ENCODE data around the gene PDLIM5.
A peak's percentile ranks its signal among the peaks of the same experiment; 100 is the strongest.
"Not testable (repeated sequence)": the region's sequence is repeated elsewhere in the genome, so short reads cannot be mapped to it uniquely, and the experiment has no call there.

PDLIM5 gene

GRCh38 chr4:94591289-94591688 is 139.5 kb downstream of the PDLIM5 start:
- no peak for DNase-seq (ENCODE audit: insufficient read length, low spot score)
- no peak for FAIRE-seq
- TF ChIP-seq POLR2A (IDR thresholded peaks at IDR 0.05; ENCODE audit: low read depth, low read length): no peak

DNA sequence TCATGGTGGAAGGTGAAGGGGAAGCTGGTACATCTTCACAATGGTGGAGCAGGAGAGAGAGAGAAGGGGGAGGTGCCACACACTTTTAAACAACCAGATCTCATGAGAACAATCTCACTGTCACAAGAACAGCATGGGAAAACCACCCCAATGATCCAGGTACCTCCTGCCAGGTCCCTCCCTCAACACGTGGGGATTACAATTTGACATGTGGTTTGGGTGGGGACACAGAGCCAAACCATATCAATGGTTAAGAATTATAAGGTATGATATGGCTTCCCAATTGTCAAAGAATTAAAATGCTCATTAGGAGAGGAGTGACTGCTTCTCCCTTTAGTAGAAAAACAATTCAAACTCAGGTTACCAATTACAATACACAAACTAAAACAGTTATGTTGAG is 143.3 kb downstream of the PDLIM5 start:
- no peak for DNase-seq (ENCODE audit: insufficient read length, low spot score)
- no peak for FAIRE-seq
- no peak for TF ChIP-seq POLR2A (IDR thresholded peaks at IDR 0.05; ENCODE audit: low read depth, low read length)

DNA sequence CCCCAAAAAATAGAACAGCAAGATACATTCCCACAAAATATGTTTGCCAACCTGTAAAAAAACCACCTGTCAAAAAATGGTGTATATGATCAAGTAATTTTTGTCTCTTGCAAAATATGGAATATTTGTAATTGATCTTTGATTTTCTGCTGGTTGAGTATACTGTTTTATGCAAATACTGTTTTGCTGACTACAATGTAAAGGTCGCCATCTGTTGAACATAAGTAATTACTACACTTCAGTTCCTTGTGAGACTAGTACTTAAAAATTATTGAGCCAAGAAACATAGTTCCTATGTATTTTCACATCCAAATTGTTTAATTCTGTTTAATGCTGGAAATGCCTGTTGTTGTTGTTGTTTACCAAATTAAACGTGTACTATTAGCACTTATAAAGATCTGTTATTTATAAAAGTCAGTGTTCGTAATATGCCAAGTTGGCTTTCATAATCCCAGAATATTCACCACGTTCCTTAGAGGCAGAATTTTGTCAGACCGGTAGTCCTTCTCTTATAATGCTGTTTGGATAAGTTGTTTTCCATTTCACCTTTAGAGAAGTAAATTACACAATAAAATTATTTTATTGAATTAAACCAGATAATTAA is 144.2 kb downstream of the PDLIM5 start:
- no peak for DNase-seq (ENCODE audit: insufficient read length, low spot score)

DNA sequence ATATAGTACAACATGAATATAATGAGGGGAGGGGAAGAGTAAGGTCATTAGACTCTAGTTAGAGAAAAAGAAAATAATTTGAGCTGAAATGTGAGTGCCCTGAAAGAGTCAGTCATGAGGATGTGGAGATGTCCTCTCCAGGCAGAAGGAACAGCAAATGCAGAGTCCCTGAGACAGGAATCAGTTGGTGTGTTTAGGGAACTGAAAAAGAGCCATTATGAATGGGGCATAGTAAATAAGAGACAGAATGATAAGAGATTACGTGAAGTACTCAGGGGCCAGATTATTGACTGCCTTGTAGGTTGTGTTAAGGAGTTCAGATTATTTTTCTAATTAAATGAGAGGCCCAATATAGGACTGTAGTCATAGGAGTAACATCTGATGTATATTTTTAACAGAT is 147.0 kb downstream of the PDLIM5 start:
- TF ChIP-seq POLR2A (IDR thresholded peaks at IDR 0.05; ENCODE audit: low read depth, low read length): no peak
- DNase-seq (ENCODE audit: insufficient read length, low spot score) (no peak), FAIRE-seq (no peak)

More for the DNA sequence above, 144.2 kb downstream of the PDLIM5 start:
- peak; percentile 68 for FAIRE-seq
- no peak for TF ChIP-seq POLR2A (IDR thresholded peaks at IDR 0.05; ENCODE audit: low read depth, low read length)

DNA sequence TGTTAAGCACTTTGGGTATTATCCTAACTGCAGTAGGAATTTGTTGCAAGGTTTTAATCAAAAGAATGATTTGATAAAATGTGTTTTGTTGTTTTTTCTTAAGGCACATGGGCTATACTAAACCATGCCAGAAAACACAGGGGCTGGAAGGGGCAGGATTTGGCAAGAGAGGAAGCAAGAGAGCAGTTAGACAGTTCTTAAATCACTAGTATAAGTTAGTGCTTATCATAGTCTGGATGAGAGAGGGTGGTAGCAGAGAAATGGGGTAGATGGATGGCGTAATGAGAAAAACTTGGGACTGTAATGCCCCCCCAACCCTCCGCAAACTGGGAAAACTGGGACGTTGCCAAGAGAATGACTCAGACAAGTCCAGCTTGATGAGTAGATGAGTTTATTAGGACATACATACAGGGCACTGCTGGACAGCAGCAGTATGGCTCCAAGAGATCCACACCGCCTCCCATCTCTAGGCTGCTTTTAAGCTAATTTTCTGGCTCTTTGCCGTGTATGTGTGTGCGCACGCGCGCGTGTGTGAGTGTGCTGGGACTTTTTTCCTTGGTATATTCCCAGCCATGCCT is 151.5 kb downstream of the PDLIM5 start:
- DNase-seq (ENCODE audit: insufficient read length, low spot score): no peak
- peak; percentile 53 for FAIRE-seq
- TF ChIP-seq POLR2A (IDR thresholded peaks at IDR 0.05; ENCODE audit: low read depth, low read length): no peak

DNA sequence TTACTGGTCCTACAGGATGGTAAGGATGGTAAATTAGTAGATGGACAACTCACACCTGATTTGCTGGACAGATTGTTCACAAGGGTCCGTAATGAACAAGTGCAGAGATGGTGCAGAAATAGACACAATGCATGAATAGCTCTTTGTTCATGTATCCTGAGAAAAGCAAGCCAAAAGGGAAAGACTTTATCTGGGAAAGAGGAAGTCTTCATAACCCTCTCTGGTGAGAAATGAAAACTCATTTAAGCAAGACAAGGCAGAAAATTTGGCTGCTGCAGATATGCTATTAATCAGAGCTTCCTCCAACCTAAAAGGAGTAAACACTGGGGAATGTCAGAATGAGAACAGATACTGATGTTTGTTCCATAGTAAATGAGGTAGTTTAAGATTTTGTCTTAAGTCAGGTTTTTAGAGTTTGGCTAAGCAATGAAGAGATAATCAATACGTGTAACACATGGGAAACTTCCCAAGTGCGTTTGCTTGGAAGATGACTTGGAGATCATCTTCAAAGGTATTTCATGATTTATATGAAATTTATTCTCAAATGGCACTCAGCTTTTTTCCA is 153.6 kb downstream of the PDLIM5 start:
- no peak for FAIRE-seq
- DNase-seq (ENCODE audit: insufficient read length, low spot score): no peak
- TF ChIP-seq POLR2A (IDR thresholded peaks at IDR 0.05; ENCODE audit: low read depth, low read length): no peak

DNA sequence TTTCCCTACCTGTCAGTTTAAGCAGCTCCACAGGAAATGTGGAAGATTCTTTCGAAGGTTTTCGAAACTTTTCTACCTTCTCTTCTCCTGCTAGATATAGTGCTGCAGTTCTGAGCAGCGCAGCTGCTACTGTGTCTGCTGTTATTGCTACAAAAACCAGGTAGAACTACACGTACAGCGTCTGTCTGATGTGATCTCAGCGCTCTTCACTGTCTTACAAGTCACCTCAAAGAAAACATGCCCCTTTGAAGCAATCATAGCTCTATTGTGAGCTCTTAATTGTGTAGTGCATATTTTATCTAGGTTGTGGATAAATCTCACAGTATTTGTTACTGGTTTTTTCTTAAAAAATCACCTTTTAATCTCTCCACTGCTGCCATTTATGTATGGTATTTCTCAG is 158.4 kb downstream of the PDLIM5 start:
- DNase-seq (ENCODE audit: insufficient read length, low spot score) (no peak), FAIRE-seq (no peak)
- TF ChIP-seq POLR2A (IDR thresholded peaks at IDR 0.05; ENCODE audit: low read depth, low read length): no peak

- TF ChIP-seq POLR2A (IDR thresholded peaks at IDR 0.05; ENCODE audit: low read depth, low read length): no peak
- no peak for FAIRE-seq
- DNase-seq (ENCODE audit: insufficient read length, low spot score): no peak
Measured at GRCh38 chr4:94613248-94613647, 161.5 kb downstream of the PDLIM5 start.

DNA sequence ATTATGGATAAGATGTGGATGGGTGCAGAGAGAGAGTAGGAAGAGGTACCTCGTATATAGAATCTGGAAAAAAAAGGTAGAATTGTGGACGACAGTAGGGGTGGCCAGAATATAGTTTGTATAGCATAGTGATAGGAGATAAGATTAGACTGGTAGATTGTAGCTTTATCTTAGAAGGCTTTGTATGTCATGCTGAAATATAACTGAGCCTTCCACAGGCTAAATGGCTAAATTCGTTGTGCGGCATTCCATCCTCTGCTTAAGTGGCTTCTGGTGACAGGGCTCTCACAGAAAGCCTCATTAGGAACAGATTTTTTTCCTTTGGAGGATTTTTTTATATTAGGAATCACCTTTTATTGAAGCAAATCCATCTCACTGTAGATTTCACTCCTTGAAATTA is 163.7 kb downstream of the PDLIM5 start:
- DNase-seq (ENCODE audit: insufficient read length, low spot score) (no peak), FAIRE-seq (no peak)
- TF ChIP-seq POLR2A (IDR thresholded peaks at IDR 0.05; ENCODE audit: low read depth, low read length): no peak

DNA sequence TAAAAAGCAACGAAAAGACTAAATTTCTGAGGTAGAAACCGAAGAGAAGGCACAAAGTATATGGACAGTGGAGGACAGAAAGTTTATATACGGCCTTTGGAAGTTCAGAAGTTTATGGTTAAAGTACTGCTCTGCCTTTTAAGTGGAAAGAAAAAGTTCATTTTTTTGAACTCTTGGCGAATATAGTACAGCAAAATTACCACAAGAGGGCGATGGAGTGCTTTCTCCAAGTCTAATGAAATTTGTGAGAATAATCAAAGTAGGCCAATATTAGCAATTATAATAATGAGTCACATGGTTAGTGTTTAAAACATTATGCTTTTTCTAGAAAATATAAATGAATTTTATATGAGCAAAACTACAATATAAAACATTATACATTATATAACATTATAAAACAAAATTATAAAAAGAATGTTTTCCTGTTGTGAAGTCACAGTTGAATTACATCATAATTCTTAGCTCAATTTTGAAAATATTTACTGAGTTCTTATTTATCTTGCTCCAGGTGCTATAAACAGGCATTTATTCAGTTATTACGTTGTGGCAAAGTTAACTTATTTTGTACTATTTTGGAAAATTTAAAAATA is 169.8 kb downstream of the PDLIM5 start:
- FAIRE-seq: no peak
- DNase-seq (ENCODE audit: insufficient read length, low spot score): no peak
- no peak for TF ChIP-seq POLR2A (IDR thresholded peaks at IDR 0.05; ENCODE audit: low read depth, low read length)

DNA sequence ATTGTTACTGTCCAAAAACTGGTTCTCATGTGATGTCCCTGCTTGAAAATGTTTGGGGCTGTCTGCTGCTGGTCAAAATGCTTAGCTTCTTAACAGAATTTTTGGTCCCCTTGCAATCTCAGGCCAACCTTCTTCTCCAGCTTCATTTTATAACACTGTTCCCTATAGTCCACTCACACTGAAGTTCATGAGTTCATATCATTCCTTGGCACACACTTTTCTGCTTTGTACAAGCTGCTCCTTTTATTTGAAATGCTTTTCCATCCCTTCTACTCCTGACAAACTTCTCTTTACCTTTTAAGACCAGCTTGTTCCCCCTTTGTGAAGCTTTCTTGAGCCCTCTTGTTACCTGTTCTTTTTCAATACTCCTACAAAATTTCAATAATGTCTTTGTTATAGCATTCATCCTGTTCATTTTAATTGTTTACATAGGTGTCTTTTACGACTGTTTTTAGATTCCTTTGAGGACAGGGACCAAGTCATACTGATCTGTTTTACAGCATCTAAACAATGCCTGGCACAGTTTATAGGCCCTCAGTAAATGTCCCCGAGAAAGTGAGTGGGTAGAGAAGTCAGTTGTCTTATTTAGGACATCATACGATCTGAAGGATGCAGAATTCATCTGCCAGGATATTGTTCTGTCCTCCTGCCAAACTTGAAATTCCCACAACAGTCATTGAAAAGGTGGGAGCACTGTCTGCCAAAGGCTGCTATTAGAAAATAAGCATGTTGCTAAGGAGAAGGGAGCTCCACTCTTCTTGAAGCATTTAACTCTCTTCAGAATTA is 171.6 kb downstream of the PDLIM5 start:
- TF ChIP-seq POLR2A (IDR thresholded peaks at IDR 0.05; ENCODE audit: low read depth, low read length): no peak
- FAIRE-seq: no peak
- no peak for DNase-seq (ENCODE audit: insufficient read length, low spot score)

- TF ChIP-seq POLR2A (IDR thresholded peaks at IDR 0.05; ENCODE audit: low read depth, low read length): no peak
- DNase-seq (ENCODE audit: insufficient read length, low spot score) (no peak), FAIRE-seq (no peak)
Measured at GRCh38 chr4:94626942-94627341, 175.2 kb downstream of the PDLIM5 start.

DNA sequence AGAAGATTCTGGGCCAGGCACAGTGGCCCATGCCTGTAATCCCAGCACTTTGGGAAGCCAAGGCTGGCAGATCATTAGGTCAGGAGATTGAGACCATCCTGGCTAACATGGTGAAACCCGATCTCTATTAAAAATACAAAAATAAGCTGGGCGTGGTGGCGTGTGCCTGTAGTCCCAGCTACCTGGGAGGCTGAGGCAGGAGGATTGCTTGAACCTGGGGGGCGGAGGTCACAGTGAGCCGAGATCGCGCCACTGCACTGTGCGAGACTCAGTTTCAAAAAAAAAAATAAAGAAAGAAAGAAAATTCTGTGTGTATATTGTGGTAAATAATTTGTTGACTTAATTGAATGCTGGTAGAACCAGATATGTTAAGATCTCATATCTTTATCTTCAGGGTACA is 177.3 kb downstream of the PDLIM5 start:
- DNase-seq (ENCODE audit: insufficient read length, low spot score); FAIRE-seq: not testable (repeated sequence)

GRCh38 chr4:94629837-94630236 is 178.1 kb downstream of the PDLIM5 start:
- FAIRE-seq: no peak
- DNase-seq (ENCODE audit: insufficient read length, low spot score): no peak
- no peak for TF ChIP-seq POLR2A (IDR thresholded peaks at IDR 0.05; ENCODE audit: low read depth, low read length)
